GM10248 (cell line): ENCODE measurements around the gene MCM10.

Experiments used
- CTCF ChIA-PET: fragments of 300-600 bp; sonication (Branson Sonifier 250); formaldehyde crosslinking; extraction: SDS; loops from one replicate; lab custom pipeline; 2021; ENCODE audit warnings: antibody characterized with exemption; lab: Yijun Ruan, JAX
- POLR2A ChIA-PET: fragments of 350-650 bp; sonication (Branson Sonifier 250); formaldehyde crosslinking; extraction: SDS; loops from one replicate; lab custom pipeline; 2020; ENCODE audit warnings: antibody characterized with exemption; lab: Yijun Ruan, JAX
- DNase-seq: peaks from one replicate; pipeline ENCODE4 v3.0.0; 2012; ENCODE audit errors: extremely low spot score
- CTCF ChIP-seq: IDR thresholded peaks from 2 replicates; pipeline ENCODE4 v1.5.1; 2012; ENCODE audit warnings: mild to moderate bottlenecking, low read depth; ENCODE audit errors: extremely low read depth, missing control alignments, control extremely low read depth

The MCM10 gene

DNA sequence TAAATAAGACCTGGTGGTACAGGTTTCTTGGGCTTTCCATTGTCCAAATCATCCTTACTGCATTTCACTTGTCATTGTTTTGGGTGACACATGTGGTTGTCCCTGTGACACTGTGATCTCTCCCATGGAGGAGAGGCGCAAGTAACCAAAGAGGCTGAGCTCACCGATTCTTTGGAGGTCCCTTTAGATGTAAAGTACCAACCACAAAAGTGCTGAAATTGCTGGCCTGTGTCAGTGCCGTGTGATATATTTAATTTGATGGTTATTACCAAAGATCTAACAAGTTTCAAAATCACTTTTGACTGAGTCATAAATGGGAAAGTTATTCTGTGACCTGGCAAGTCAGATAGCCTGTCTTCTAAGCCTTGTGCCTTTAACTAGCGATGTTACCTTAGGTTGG, 19.4 kb downstream of the MCM10 start:
- DNase-seq = no peak
- no peak for TF ChIP-seq CTCF
- ChIA-PET CTCF (interaction anchor here (1.5 to 2.1 kb wide), 3 partner anchors 9 to 17 kb away, joined by 3 to 10 read pairs (median 6); no protein-coding TSS in a partner anchor), POLR2A (no interaction called here)

DNA sequence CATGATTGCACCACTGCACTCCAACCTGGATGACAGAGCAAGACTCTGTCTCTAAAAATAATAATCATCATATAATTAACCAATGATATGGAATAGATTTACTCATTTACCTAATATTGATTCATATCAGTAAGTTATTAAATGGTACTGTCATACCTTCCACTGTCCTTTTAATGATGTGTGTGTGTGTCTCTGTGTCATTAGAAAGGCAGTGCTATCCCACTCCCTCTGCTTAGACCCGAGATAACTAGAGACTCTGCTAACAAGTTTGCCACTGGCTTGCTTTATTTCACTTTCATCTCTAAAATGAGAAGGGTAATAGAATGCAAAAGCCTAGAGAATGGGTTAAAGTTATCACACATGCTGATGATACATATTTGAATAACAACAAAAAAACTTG, 21.1 kb downstream of the MCM10 start:
- no peak for DNase-seq
- ChIA-PET CTCF (interaction anchor here (0.9 kb wide), 1 partner anchor 9 kb away, joined by 3 read pairs; no protein-coding TSS in a partner anchor), POLR2A (no interaction called here)
- no peak for TF ChIP-seq CTCF

DNA sequence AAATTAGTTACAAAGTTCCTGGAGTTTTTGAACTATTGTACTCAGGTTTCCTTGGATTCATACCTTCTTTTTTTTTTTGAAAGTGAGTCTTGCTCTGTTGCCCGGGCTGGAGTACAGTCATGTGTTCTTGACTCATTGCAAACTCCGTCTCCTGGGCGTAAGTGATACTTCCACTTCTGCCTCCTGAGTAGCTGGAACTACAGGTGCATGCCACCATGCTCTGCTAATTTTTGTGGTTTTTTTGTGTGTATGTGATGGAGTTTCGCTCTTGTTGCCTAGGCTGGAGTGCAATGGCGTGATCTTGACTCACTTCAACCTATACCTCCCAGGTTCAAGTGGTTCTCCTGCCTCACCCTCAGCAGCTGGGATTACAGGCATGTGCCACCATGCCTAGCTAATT, 22.3 kb downstream of the MCM10 start:
- CTCF ChIA-PET = interaction anchor here (2.4 to 2.5 kb wide), 2 partner anchors 10 to 22 kb away, joined by 8 to 9 read pairs; partner anchors contain the start of gene MCM10
- POLR2A ChIA-PET = no interaction called here
- no peak for DNase-seq
- TF ChIP-seq CTCF = no peak

DNA sequence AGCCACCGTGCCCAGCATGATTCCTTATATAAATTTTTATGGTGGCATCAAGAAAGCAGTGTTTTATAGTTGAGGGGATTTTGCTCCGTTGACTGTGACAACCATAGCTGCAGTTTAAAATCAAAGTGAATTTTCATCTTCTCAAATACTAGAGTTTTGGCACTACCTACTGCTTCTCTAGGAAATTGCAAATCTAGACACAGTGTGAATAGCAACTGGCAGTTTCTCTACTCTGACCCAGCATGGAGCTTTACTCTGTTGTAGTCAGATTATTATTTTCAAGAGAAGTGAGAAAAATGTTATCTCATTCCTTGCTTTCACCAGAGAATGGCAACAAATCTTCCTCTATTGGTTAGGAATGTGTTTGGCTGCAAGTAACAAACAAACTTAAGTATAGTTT, 22.9 kb downstream of the MCM10 start:
- DNase-seq = no peak
- ChIA-PET POLR2A (no interaction called here), CTCF (interaction anchor here (2.4 to 2.5 kb wide), 2 partner anchors 10 to 23 kb away, joined by 8 to 9 read pairs; partner anchors contain the start of gene MCM10)
- TF ChIP-seq CTCF = no peak

GRCh38 chr10:13184730-13185514, 23.6 kb downstream of the MCM10 start:
- ChIA-PET CTCF (interaction anchor here (0.8 to 2.5 kb wide), 8 partner anchors 9 to 144 kb away, joined by 3 to 9 read pairs (median 3); partner anchors contain the start of genes MCM10 and OPTN), POLR2A (no interaction called here)
- no peak for TF ChIP-seq CTCF
- DNase-seq = no peak

DNA sequence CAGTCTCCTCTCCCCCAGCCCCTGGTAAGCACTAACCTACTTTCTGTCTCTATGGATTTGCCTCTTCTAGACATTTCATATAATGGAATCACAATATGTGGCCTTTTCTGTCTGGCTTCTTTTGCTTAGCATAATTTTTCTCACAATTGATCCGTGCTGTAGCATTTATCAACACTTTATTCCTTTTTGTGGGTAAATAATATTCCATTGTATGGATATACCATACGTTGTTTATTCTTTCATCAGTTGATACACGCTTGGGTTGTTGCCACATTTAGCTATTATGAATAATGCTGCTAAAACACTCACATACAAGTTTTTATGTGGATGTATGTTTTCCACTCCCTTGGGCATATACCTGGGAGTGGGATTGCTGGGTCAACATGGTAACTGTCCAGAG, 25.8 kb downstream of the MCM10 start:
- DNase-seq = no peak
- ChIA-PET POLR2A (interaction anchor here (0.6 kb wide), 1 partner anchor 130 kb away, joined by 3 read pairs; no protein-coding TSS in a partner anchor), CTCF (interaction anchor here (1.0 to 2.7 kb wide), 4 partner anchors 11 to 27 kb away, joined by 3 to 6 read pairs (median 4); no protein-coding TSS in a partner anchor)
- TF ChIP-seq CTCF = no peak
